Nephron (organoid): ENCODE results near the gene AGPAT3.
A peak's percentile ranks its signal among the peaks of the same experiment; 100 is the strongest.

Source experiments
- H3K27ac Mint-ChIP-seq, 3 experiments: 2 replicates each; pipeline ENCODE4 v1.8.0; 2020; ENCODE audit warnings: mixed read lengths in 3 of 3, mild to moderate bottlenecking in 2 of 3, moderate library complexity in 1 of 3
- H3K27me3 Mint-ChIP-seq: 2 replicates; pipeline ENCODE4 v1.8.0; 2021; ENCODE audit warnings: low read depth, mild to moderate bottlenecking, moderate library complexity, mixed read lengths
- H3K36me3 Mint-ChIP-seq: 2 replicates; pipeline ENCODE4 v1.8.0; 2020; ENCODE audit warnings: low read depth, mixed read lengths
- H3K4me1 Mint-ChIP-seq: 2 replicates; pipeline ENCODE4 v1.8.0; 2020; ENCODE audit warnings: mixed read lengths
- H3K4me3 Mint-ChIP-seq, 3 experiments: 2 replicates each; pipeline ENCODE4 v1.8.0; 2020; ENCODE audit warnings: mild to moderate bottlenecking in 3 of 3, mixed read lengths in 3 of 3, moderate library complexity in 2 of 3
- H3K9me3 Mint-ChIP-seq: 2 replicates; pipeline ENCODE4 v1.8.0; 2020; ENCODE audit warnings: mixed read lengths
- TF ChIP-seq, protein P1 (sequence below), 3 experiments: fragments of 200-600 bp; sonication (generic); IDR thresholded peaks; one replicate each; pipeline ENCODE4 v1.5.0; 2021; ENCODE audit warnings: antibody characterized with exemption in 3 of 3; ENCODE audit not compliant: unreplicated experiment in 3 of 3

The AGPAT3 gene

GRCh38 chr21:44010429-44010828 is 145.4 kb downstream of the AGPAT3 start:
- Mint-ChIP-seq H3K9me3 (no peaks in the 10 kb centered on the region), H3K4me3 (peak overlapping the region; percentile 51 to 95 (median 93)), H3K27me3 (peaks cover under 1% of the 10 kb centered on the region), H3K27ac (peak overlapping the region; percentile 32 to 98 (median 96)), H3K4me1 (peaks cover 46% of the 10 kb centered on the region), H3K36me3 (no peaks in the 10 kb centered on the region)
- TF ChIP-seq, protein P1, sequence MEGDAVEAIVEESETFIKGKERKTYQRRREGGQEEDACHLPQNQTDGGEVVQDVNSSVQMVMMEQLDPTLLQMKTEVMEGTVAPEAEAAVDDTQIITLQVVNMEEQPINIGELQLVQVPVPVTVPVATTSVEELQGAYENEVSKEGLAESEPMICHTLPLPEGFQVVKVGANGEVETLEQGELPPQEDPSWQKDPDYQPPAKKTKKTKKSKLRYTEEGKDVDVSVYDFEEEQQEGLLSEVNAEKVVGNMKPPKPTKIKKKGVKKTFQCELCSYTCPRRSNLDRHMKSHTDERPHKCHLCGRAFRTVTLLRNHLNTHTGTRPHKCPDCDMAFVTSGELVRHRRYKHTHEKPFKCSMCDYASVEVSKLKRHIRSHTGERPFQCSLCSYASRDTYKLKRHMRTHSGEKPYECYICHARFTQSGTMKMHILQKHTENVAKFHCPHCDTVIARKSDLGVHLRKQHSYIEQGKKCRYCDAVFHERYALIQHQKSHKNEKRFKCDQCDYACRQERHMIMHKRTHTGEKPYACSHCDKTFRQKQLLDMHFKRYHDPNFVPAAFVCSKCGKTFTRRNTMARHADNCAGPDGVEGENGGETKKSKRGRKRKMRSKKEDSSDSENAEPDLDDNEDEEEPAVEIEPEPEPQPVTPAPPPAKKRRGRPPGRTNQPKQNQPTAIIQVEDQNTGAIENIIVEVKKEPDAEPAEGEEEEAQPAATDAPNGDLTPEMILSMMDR (IDR thresholded peaks at IDR 0.05; ENCODE audit: unreplicated experiment in 3 of 3), result no peak

DNA sequence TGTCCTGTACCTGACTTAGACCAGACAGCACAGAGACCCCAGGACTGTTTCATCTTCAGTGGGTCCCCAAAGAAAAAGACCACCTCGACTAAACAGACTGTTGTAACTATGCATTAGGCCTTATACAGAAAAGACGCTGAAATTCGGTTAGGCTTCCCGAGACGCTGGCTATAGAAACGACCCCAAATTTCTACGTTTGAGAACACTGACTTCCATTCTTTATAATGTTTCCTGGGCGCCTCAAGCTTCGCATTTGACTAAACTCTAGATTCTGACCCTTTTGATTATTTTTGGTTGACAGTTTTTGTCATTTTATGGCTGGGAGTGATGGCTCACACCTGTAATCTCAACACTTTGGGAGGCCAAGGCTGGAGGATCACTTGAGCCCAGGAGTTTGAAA is 146.1 kb downstream of the AGPAT3 start:
- H3K9me3 Mint-ChIP-seq, result no peaks in the 10 kb centered on the region
- H3K27ac Mint-ChIP-seq, result peak overlapping the region; percentile 96 to 98 (median 97)
- peak overlapping the region; percentile 87 to 95 (median 93) for H3K4me3 Mint-ChIP-seq
- H3K27me3 Mint-ChIP-seq, result no peaks in the 10 kb centered on the region
- TF ChIP-seq, protein P1 (IDR thresholded peaks at IDR 0.05; ENCODE audit: unreplicated experiment in 3 of 3), result no peak
- H3K36me3 Mint-ChIP-seq, result no peaks in the 10 kb centered on the region
- peaks cover 46% of the 10 kb centered on the region for H3K4me1 Mint-ChIP-seq

DNA sequence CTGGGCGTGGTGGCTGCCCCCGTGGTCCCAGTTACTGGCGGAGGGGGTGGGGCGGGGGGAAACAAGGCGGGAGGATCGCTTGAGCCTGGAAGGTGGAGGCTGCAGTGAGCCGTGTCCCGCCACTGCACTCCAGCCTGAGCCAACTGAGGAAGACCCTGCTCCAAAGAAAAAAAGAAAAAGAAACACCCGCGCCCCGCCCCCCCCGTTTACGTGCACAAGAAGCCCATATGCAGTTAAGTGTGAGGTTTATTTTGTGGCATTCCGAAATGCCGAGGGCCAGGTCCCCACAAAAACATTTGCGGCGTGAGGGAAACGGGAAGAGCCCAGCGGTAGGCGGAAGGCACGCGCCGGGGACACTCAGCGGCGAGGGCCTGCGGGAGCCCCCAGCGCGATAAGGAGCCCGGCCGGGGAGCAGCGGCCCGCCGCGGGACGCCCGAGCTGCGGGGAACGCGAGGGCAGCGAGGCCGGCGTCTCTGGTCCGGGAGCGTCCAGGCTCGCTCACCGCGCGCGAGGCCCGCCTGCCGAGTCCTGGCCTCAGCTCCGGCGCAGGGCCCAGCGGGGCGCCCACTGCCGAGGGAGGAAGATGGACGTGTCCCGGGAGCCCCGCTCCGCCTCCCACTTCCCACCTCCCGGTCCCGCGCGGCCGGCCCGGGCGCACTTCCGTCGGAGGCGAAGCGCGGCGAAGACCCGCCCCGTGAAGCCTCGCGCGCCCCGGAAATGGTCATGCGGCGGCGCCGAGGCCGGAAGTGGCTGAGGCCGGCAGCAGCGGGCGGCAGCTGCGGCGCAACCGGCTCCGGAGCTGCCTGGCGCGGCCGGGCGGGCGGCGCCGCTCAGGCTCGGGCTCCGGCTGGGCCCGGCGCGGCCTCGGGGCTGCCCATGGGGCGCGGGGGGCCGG is 146.8 kb downstream of the AGPAT3 start, which contains the start of gene TRAPPC10:
TSS of gene TRAPPC10 (plus strand) at position 731 of the 895 bp plus-strand sequence. CDS start 185 bp downstream, outside the sequence.
- H3K4me1 Mint-ChIP-seq, result peaks cover 40% of the 10 kb centered on the region
- peak within 1 kb of the TSS; percentile 92 to 95 (median 93) for H3K4me3 Mint-ChIP-seq
- H3K27ac Mint-ChIP-seq, result peak within 1 kb of the TSS; percentile 96 to 98 (median 97)
- no peaks in the 10 kb centered on the region for H3K9me3 Mint-ChIP-seq
- no peaks in the 10 kb centered on the region for H3K36me3 Mint-ChIP-seq
- TF ChIP-seq, protein P1 (IDR thresholded peaks at IDR 0.05; ENCODE audit: unreplicated experiment in 3 of 3), result no peak
- no peaks in the 10 kb centered on the region for H3K27me3 Mint-ChIP-seq

GRCh38 chr21:44012474-44013379 is 147.7 kb downstream of the AGPAT3 start:
- no peaks in the 10 kb centered on the region for H3K27me3 Mint-ChIP-seq
- peak overlapping the region; percentile 91 to 92 (median 92) for H3K4me3 Mint-ChIP-seq
- H3K27ac Mint-ChIP-seq, result peak overlapping the region; percentile 87 to 97 (median 96)
- no peaks in the 10 kb centered on the region for H3K9me3 Mint-ChIP-seq
- TF ChIP-seq, protein P1 (IDR thresholded peaks at IDR 0.05; ENCODE audit: unreplicated experiment in 3 of 3), result peak in 1 of 3 experiments; percentile 22
- peaks cover 40% of the 10 kb centered on the region for H3K4me1 Mint-ChIP-seq
- no peaks in the 10 kb centered on the region for H3K36me3 Mint-ChIP-seq

DNA sequence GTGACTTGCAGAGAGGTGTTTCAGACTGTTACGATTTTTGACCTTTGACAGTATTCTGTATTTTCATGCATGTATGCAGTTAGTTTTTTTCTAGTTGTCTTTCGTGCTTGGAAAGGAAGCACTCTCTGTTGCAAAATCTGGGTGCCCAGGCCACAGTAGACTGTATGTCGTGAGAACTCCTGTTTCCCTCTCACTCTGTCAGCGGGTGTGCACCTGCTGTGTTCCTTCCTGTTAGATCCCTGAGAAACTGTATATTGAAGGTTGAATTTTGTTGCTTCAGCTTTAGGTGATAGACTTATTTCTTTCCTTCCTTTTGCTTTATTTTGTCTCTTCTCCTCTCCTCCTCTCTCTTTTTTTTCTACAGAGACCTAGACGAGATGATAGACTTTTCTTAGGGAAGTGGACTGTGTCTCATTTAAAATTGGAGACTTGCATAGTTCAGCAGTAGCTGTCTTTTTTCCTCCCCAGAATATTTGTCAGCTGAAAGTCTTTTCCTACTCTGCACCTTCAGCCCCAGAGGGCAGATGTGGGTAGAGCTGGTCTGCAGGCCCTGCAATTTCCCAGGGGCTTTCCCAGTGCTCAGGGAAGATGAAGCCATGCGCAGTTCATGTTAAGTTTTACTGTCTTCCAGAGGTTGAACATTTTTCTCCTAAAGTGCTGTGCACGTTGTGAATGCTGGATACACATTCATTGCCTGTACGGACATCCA is 148.5 kb downstream of the AGPAT3 start:
- Mint-ChIP-seq H3K36me3 (no peaks in the 10 kb centered on the region), H3K4me1 (peaks cover 39% of the 10 kb centered on the region), H3K9me3 (no peaks in the 10 kb centered on the region), H3K27me3 (no peaks in the 10 kb centered on the region), H3K27ac (peak overlapping the region; percentile 87 to 97 (median 96)), H3K4me3 (peak overlapping the region; percentile 91 to 92 (median 92))
- TF ChIP-seq, protein P1 (IDR thresholded peaks at IDR 0.05; ENCODE audit: unreplicated experiment in 3 of 3), result no peak
